Aorta (tissue), 5 donors: ENCODE results near the gene GABRA6. TPM values are rescaled to one million over a fixed set of nuclear protein-coding genes. Genes with fewer than 3 reads are reported as not detected.
"Not testable (repeated sequence)": the region's sequence is repeated elsewhere in the genome, so short reads cannot be mapped to it uniquely, and the experiment has no call there.

Source experiments
- ATAC-seq: fragments of 200-7000 bp; cut with Tn5 transposase; one replicate; pipeline ENCODE4 v1.9.1; 2022; ENCODE audit warnings: moderate library complexity; ENCODE audit not compliant: low FRiP score
- DNase-seq, 2 donors: peaks; one replicate each; pipeline ENCODE4 v3.0.0-alpha.2; 2020
- H3K27ac ChIP-seq, 2 donors: one replicate each; pipeline ENCODE4 v1.5.1; 2013; ENCODE audit warnings: low read length in 2 of 2, mild to moderate bottlenecking in 2 of 2, moderate library complexity in 2 of 2, control low read depth in 1 of 2, inconsistent platforms in 1 of 2, low read depth in 1 of 2
- H3K27me3 ChIP-seq, 2 donors: one replicate each; pipeline ENCODE4 v1.6.1; 2013; ENCODE audit warnings: control low read depth in 1 of 2, low read length in 1 of 2, mild to moderate bottlenecking in 1 of 2, moderate library complexity in 1 of 2; ENCODE audit not compliant: insufficient read depth in 2 of 2, control insufficient read depth in 1 of 2
- H3K36me3 ChIP-seq, 2 donors: one replicate each; pipeline ENCODE4 v1.6.1; 2013; ENCODE audit warnings: control low read depth in 1 of 2, low read length in 1 of 2, mild to moderate bottlenecking in 1 of 2; ENCODE audit not compliant: insufficient read depth in 2 of 2, control insufficient read depth in 1 of 2
- H3K4me1 ChIP-seq, 2 donors: one replicate each; pipeline ENCODE4 v1.6.1; 2013; ENCODE audit warnings: low read length in 2 of 2, control low read depth in 1 of 2, mild to moderate bottlenecking in 1 of 2, moderate library complexity in 1 of 2; ENCODE audit not compliant: insufficient read depth in 2 of 2, control insufficient read depth in 1 of 2
- H3K4me3 ChIP-seq, 2 donors: one replicate each; pipeline ENCODE4 v1.5.1; 2013; ENCODE audit warnings: low read length in 2 of 2, control low read depth in 1 of 2, mild to moderate bottlenecking in 1 of 2
- H3K9me3 ChIP-seq: one replicate; pipeline ENCODE4 v1.6.1; 2013; ENCODE audit warnings: mild to moderate bottlenecking, low read length; ENCODE audit not compliant: control insufficient read depth
- WGBS, 2 donors: extraction: QIAGEN DNeasy Blood & Tissue Kit; methylation state at CpG; one replicate each; pipeline ENCODE4 v1.1.7; 2013; 5-methylcytosine and 5-hydroxymethylcytosine counted together
- intact Hi-C, 2 donors: fragments of 100-400 bp; cut with DNase I; formaldehyde crosslinking; loops; one replicate each; pipeline versions ENCODE4 v1.14.2 to v1.15.0; 2022
- long read RNA-seq, 2 donors: library from polyadenylated mRNA; unstranded; transcript quantifications; one replicate each; pipeline ENCODE4 v2.0.0, GENCODE V29; 2020 to 2021
- polyA plus RNA-seq, 2 donors: library from polyadenylated mRNA; stranded (reverse); fragments of 200-250 nt; gene quantifications; one replicate each; pipeline ENCODE4 v1.2.3, GENCODE V29; 2013
- total RNA-seq, 2 donors: library from RNA; stranded (reverse); fragmentation: NEBNext Ultra II Directional; extraction: Animal tissue kit (Norgen Biotek cat#: 25700); gene quantifications; one replicate each; pipeline ENCODE4 v1.2.1, GENCODE V29; 2021
- donor health status: healthy with polysubstance abuse.
- donor health status: Bipolar disorder and iron deficiency.
- donor health status: DM: no; HTN: no; CAD: no.
- donor health status: DM: no; HTN: no; CAD: no.
- donor health status: DM: yes; HTN: yes; CAD: no.

GABRA6 gene
- total RNA-seq (not detected), polyA plus RNA-seq (not detected)
- long read RNA-seq, donor 1 = 0 reads
- long read RNA-seq, donor 2 = 0 reads

DNA sequence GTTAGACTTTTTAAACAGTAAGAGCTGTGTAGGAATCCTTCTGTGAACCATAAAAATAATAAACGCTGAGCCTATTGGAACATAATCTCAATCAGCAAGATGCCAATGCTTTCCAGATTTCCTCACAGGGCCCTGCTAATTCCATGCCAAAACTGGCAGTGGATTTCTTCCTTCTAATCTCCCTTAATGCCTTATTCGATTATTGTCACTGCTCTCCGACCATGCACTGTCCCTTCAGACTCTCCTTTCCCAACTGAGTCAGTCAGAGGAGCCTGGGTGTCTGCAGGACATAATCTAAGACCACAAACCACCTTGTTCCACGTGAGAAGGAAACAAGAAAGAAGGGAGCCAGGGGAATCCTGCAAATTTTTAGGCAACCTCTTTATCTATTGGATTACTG is at the start of gene GABRA6:
Gene GABRA6, plus strand, starts transcription at position 261 of the 400 bp plus-strand sequence. CDS start 269 bp downstream, outside the sequence.
- ATAC-seq (no peak), DNase-seq (no peak)
- Histone ChIP-seq H3K4me3 (no peak within 1 kb of the TSS), H3K27me3 (no peaks in the 10 kb centered on the region), H3K36me3 (no peaks in the 10 kb centered on the region), H3K4me1 (no peaks in the 10 kb centered on the region), H3K27ac (no peak within 1 kb of the TSS), H3K9me3 (no peaks in the 10 kb centered on the region)
- intact Hi-C loops = no loop called here
- 50 to 60% methylated on average over 4 of the region's 4 CpGs for WGBS, 2 donors

DNA sequence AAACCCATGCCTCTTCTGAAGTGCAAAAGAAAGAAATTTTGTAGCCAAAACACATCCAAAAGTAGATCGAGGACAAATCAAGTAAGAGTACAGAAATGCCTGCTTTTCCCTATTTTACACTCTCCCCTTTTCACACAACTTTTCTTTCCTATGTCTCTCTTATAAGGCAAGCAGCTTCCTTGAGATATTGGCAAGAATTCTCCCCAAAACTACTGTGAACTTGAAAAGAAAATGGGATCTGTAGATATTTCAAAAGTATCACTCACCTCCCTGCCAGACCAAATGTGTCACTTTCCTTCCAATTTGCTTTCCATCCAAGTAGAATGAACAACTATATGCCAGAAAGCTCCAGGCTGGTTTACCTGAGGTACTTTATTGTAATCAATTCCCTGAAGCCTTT is 47.9 kb upstream of the GABRA6 start:
- WGBS, 2 donors = 69 to 74% methylated on average over 1 of the region's 1 CpG
- no peak for ATAC-seq
- no peak for DNase-seq
- Histone ChIP-seq H3K4me1 (no peaks in the 10 kb centered on the region), H3K27ac (no peak overlapping the region), H3K4me3 (no peak overlapping the region), H3K27me3 (no peaks in the 10 kb centered on the region), H3K9me3 (no peaks in the 10 kb centered on the region), H3K36me3 (no peaks in the 10 kb centered on the region)
- intact Hi-C loops = no loop called here

DNA sequence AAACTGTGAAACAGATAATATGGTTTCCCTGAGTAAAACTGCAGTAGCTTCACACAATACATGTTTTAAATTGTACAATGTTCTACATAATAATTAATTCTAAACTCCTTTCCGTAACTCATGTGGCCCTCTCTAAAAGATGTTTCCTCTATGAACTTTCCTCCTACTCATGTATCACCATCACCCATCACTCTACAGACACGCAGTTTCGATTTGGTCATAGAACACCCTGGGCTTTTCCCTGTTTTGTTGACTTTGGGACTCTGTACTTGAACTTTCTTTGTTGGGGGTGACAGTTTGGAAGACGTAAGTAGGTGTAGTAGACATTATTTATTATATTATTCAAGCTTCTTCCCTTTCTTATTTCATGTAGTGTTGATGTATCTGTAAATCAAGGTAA is 44.1 kb upstream of the GABRA6 start:
- 77% methylated on average over 4 of the region's 4 CpGs for WGBS, 2 donors
- no peaks in the 10 kb centered on the region for H3K36me3 ChIP-seq

DNA sequence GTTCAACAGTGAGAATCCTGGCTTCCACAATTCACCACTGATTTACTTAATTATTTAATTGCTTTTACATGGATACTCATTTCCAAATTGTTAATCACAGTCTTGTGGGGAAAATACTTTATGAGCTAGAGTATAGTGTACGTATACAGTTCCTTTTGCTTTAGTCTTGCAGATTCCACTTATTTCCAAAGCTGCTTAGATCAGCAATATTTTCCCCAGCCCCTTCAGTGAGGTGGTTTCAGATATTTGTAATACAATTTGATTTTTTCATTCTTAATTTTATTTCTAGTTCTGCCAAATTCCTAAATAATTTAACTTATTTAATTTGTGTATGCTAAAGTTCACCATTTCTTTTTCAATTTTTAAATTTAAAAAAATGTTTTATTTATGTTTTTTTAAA is 40.3 kb upstream of the GABRA6 start:
- H3K27me3 ChIP-seq = no peaks in the 10 kb centered on the region
- ATAC-seq (no peak), DNase-seq (no peak)
- no peak overlapping the region for H3K4me3 ChIP-seq
- no peak overlapping the region for H3K27ac ChIP-seq
- H3K36me3 ChIP-seq = no peaks in the 10 kb centered on the region
- WGBS, 2 donors = 74 to 85% methylated on average over 1 of the region's 1 CpG
- intact Hi-C loops = no loop called here
- no peaks in the 10 kb centered on the region for H3K9me3 ChIP-seq
- H3K4me1 ChIP-seq = no peaks in the 10 kb centered on the region

More for the DNA sequence above, 44.1 kb upstream of the GABRA6 start:
- DNase-seq = no peak
- no peak for ATAC-seq
- Histone ChIP-seq H3K4me1 (no peaks in the 10 kb centered on the region), H3K4me3 (no peak overlapping the region), H3K27ac (no peak overlapping the region), H3K27me3 (no peaks in the 10 kb centered on the region), H3K9me3 (no peaks in the 10 kb centered on the region)
- intact Hi-C loops = no loop called here

DNA sequence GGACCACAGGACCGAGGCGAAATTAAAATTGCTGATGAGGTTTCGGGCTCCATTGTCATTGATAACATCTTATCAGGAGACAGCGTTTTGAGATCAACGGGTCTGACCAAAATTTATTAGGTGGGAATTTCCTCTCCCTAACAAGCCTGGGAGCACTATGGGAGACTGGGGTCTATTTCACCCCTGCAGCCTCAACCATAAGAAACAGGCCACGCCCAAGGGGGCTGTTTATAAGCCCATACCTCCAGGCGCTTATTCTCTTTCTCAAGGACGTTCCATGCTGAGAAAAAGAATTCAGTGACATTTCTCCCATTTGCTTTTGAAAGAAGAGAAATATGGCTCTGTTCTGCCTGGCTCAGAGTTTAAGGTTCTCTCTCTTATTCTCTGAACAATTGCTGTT is 33.6 kb upstream of the GABRA6 start:
- DNase-seq, H3K4me1 ChIP-seq, H3K36me3 ChIP-seq, H3K27ac ChIP-seq, H3K9me3 ChIP-seq, ATAC-seq, H3K27me3 ChIP-seq, intact Hi-C loops, H3K4me3 ChIP-seq: not testable (repeated sequence)
- WGBS, 2 donors = 50 to 69% methylated on average over 8 of the region's 8 CpGs

DNA sequence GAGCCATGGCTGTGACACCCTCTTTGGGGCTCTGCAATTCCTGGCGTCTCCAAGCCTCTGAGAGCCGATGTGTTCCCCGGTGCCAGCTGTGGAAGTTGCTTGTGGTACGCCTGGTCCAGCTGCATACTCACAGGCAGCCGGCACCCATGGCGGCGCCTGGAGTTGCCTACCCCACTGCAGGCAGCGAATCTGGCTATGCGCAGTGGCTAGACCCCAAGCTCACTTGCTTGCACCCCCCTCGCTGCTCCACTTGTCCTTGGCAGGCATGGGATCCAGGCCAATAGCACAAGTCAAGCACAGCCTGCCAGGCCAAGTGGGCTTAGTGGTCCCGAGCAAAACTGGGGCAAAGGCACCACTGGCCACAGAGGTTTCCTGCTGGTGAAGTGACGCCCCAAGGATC is 24.7 kb upstream of the GABRA6 start:
- no peaks in the 10 kb centered on the region for H3K36me3 ChIP-seq
- no peaks in the 10 kb centered on the region for H3K27me3 ChIP-seq
- H3K4me3 ChIP-seq = no peak overlapping the region
- WGBS, 2 donors = 80 to 90% methylated on average over 12 of the region's 12 CpGs
- DNase-seq (no peak), ATAC-seq (no peak)
- H3K27ac ChIP-seq = no peak overlapping the region
- H3K9me3 ChIP-seq = no peaks in the 10 kb centered on the region
- H3K4me1 ChIP-seq = no peaks in the 10 kb centered on the region
- intact Hi-C loops = no loop called here

DNA sequence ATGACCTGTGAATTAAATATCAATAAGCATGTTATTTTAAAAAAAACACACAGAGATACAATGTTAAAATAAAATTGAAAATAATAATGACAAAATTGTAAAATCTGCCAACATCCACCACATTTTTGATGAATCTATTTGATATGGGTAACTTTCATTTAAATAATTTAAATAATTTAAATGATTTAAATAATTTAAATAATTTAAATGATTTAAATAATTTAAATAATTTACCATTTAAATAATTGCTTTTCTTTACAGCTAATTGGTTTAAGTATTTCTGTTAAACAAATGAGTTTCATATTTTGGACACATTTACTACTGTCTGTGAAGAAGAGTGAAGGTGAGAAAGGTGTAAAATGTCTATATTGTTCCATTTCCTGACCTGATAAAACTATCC is 22.1 kb upstream of the GABRA6 start:
- no peaks in the 10 kb centered on the region for H3K9me3 ChIP-seq
- H3K27ac ChIP-seq = no peak overlapping the region
- DNase-seq (no peak), ATAC-seq (no peak)
- intact Hi-C loops = no loop called here
- H3K4me3 ChIP-seq = no peak overlapping the region
- H3K36me3 ChIP-seq = no peaks in the 10 kb centered on the region
- no peaks in the 10 kb centered on the region for H3K4me1 ChIP-seq
- H3K27me3 ChIP-seq = no peaks in the 10 kb centered on the region

DNA sequence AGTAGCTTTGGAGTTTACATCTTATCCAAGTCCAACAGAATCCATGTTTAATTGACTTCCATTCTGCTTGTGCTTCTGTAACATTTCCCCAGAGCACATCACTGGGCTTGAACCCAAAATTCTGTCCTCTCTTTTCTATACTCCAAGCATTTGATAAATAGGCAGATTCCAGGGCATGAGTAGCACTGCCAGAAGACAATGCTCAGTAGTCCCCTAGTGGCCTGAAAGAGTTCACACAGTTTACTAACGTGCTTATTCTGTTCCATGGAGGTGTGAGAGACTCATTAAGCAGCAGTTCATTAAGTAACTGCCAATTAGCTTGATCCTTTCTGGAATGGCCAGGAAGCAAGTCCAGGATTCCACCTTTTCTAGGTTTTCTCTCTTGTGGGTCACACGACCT is 9.4 kb upstream of the GABRA6 start:
- Histone ChIP-seq H3K4me1 (no peaks in the 10 kb centered on the region), H3K27me3 (no peaks in the 10 kb centered on the region), H3K36me3 (no peaks in the 10 kb centered on the region), H3K9me3 (no peaks in the 10 kb centered on the region), H3K4me3 (no peak overlapping the region), H3K27ac (no peak overlapping the region)
- ATAC-seq (no peak), DNase-seq (no peak)
- 7 to 12% methylated on average over 2 of the region's 2 CpGs for WGBS, 2 donors
- intact Hi-C loops = no loop called here

DNA sequence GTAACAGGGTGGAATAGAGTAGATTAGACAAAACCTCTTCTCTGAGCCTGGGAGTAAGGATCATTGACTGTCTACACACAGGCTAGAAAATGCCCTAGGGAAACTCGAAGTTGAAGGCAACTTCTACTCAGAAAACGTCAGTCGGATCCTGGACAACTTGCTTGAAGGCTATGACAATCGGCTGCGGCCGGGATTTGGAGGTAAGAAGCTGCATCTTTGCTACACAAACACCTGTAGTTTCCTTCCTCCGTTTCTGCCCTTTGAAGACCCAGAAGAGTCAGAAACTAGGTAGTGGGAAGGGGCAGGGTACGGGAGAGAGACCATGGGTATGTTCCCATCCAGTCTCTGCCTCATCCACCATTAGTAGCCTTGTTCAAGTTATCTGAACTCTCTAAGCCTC is 628 bp downstream of the GABRA6 start:
- no peaks in the 10 kb centered on the region for H3K4me1 ChIP-seq
- 79 to 82% methylated on average over 8 of the region's 8 CpGs for WGBS, 2 donors
- intact Hi-C loops = no loop called here
- no peak overlapping the region for H3K4me3 ChIP-seq
- H3K27ac ChIP-seq = no peak overlapping the region
- H3K27me3 ChIP-seq = no peaks in the 10 kb centered on the region
- H3K36me3 ChIP-seq = no peaks in the 10 kb centered on the region
- ATAC-seq = no peak
- DNase-seq = no peak
- H3K9me3 ChIP-seq = no peaks in the 10 kb centered on the region
